Kidney (tissue), 14 donors: ENCODE data around the gene BCL2A1. TPM values are rescaled to one million over a fixed set of nuclear protein-coding genes. Genes with fewer than 3 reads are reported as not detected.

Experiments
- DNase-seq, 5 donors: peaks; one replicate each; pipeline ENCODE4 v3.0.0-alpha.2; 2013 to 2020
- FAIRE-seq: peaks from 2 replicates; lab custom pipeline; 2012; peaks lifted over from hg19 to GRCh38; lab: Jason Lieb, UNC
- H3K27ac ChIP-seq, 2 donors: one replicate each; pipeline ENCODE4 v1.7.0; 2013; ENCODE audit warnings: low read depth in 2 of 2, low read length in 2 of 2, inconsistent platforms in 1 of 2
- H3K27me3 ChIP-seq: one replicate; pipeline ENCODE4 v1.7.1; 2013; ENCODE audit warnings: low read length, inconsistent platforms; ENCODE audit not compliant: control insufficient read depth, insufficient read depth
- H3K36me3 ChIP-seq, 3 donors: one replicate each; pipeline versions ENCODE4 v1.7.0 to v1.7.1; 2013; ENCODE audit warnings: low read length in 3 of 3, control low read depth in 1 of 3, inconsistent platforms in 1 of 3; ENCODE audit not compliant: insufficient read depth in 3 of 3, control insufficient read depth in 2 of 3
- H3K4me1 ChIP-seq, 3 donors: one replicate each; pipeline versions ENCODE4 v1.7.0 to v1.7.1; 2013; ENCODE audit warnings: low read length in 3 of 3, inconsistent platforms in 1 of 3, low read depth in 1 of 3; ENCODE audit not compliant: control insufficient read depth in 2 of 3, insufficient read depth in 2 of 3
- H3K4me3 ChIP-seq, 3 donors: one replicate each; pipeline versions ENCODE4 v1.7.0 to v1.8.1; 2013; ENCODE audit warnings: low read length in 3 of 3, control low read depth in 1 of 3, inconsistent platforms in 1 of 3
- H3K9ac ChIP-seq, 3 donors: one replicate each; pipeline versions ENCODE4 v1.7.0 to v1.7.1; 2013; ENCODE audit warnings: low read length in 3 of 3, control low read depth in 1 of 3, inconsistent platforms in 1 of 3
- H3K9me3 ChIP-seq, 3 donors: one replicate each; pipeline versions ENCODE4 v1.7.0 to v1.7.1; 2013; ENCODE audit warnings: low read length in 3 of 3, control low read depth in 1 of 3, inconsistent platforms in 1 of 3; ENCODE audit not compliant: control insufficient read depth in 2 of 3, insufficient read depth in 1 of 3
- CTCF ChIP-seq: IDR thresholded peaks from 3 replicates; pipeline ENCODE4 v1.5.1; 2012; ENCODE audit warnings: mild to moderate bottlenecking, moderate library complexity, borderline replicate concordance; ENCODE audit not compliant: insufficient read depth; ENCODE audit errors: extremely low read depth
- intact Hi-C: fragments of 100-400 bp; cut with DNase I; formaldehyde crosslinking; loops from one replicate; pipeline ENCODE4 v1.11.1; 2022
- polyA plus RNA-seq: library from polyadenylated mRNA; stranded (reverse); fragments of 350-450 nt; fragmentation: Illumina TruSeq; extraction: RNeasy Lipid Tissue Mini Kit (QIAGEN cat#74804); gene quantifications from one replicate; pipeline ENCODE4 v1.2.3, GENCODE V29; 2014; ENCODE audit warnings: low read depth, low replicate concordance; ENCODE audit not compliant: insufficient read depth
- total RNA-seq: library from RNA; stranded (reverse); fragmentation: NEBNext Ultra II Directional; extraction: Animal tissue kit (Norgen Biotek cat#: 25700); gene quantifications from one replicate; pipeline ENCODE4 v1.2.1, GENCODE V29; 2021
- donor health status: control.
- donor health status: control.
- donor health status: control.
- donor health status: control.
- donor health status: control.
- donor health status: DM: yes; HTN: yes; CAD: no.
- donor health status: Normal renal cell carcinoma (clear cell type).

BCL2A1 gene
- total and polyA plus RNA-seq, 2 donors from 2014 or later: 0.67 to 2.4 TPM

- Histone ChIP-seq H3K9me3 (no peaks in the 10 kb centered on the region), H3K36me3 (no peaks in the 10 kb centered on the region), H3K4me3 (no peak overlapping the region), H3K27me3 (no peaks in the 10 kb centered on the region), H3K4me1 (peaks cover 0 to 5% (median 0%) of the 10 kb centered on the region in 3 donors), H3K27ac (no peak overlapping the region), H3K9ac (no peak overlapping the region)
- TF ChIP-seq CTCF: no peak
- DNase-seq (no peak), FAIRE-seq (no peak)
- intact Hi-C loops: no loop called here
These were observed 6.5 kb upstream of the BCL2A1 start for GRCh38 chr15:79977431-79978054.

- TF ChIP-seq CTCF: no peak
- Histone ChIP-seq H3K9me3 (no peaks in the 10 kb centered on the region), H3K9ac (no peak overlapping the region), H3K27ac (no peak overlapping the region), H3K4me3 (no peak overlapping the region), H3K36me3 (no peaks in the 10 kb centered on the region), H3K27me3 (no peaks in the 10 kb centered on the region), H3K4me1 (no peaks in the 10 kb centered on the region)
- FAIRE-seq (no peak), DNase-seq (no peak)
- intact Hi-C loops: no loop called here
These were observed 2.6 kb upstream of the BCL2A1 start for GRCh38 chr15:79973456-79974195.

- no peak for TF ChIP-seq CTCF
- H3K9ac ChIP-seq: no peak overlapping the region
- no peak overlapping the region for H3K27ac ChIP-seq
- H3K4me3 ChIP-seq: no peak overlapping the region
- DNase-seq: no peak
- no peaks in the 10 kb centered on the region for H3K9me3 ChIP-seq
- H3K27me3 ChIP-seq: no peaks in the 10 kb centered on the region
- no peak for FAIRE-seq
- H3K36me3 ChIP-seq: no peaks in the 10 kb centered on the region
- H3K4me1 ChIP-seq: no peaks in the 10 kb centered on the region
- intact Hi-C loops: no loop called here
These were observed 1.9 kb upstream of the BCL2A1 start for GRCh38 chr15:79972863-79973262.
